ENCODE measurements around the gene PRDX2. TPM values are rescaled to one million over a fixed set of nuclear protein-coding genes. Genes with fewer than 3 reads are reported as not detected.

Gene PRDX2
- polyA plus RNA-seq, 1 donor from 2014 or later: 882 TPM

- no peaks in the 10 kb centered on the region for H4K20me1 ChIP-seq (ENCODE audit: insufficient read depth)
- H3K9me3 ChIP-seq (ENCODE audit: low read length): no peaks in the 10 kb centered on the region
- no peak overlapping the region for H2AFZ ChIP-seq (ENCODE audit: low read depth, low read length)
- H3K9me2 ChIP-seq (ENCODE audit: insufficient read depth, low read length): no peaks in the 10 kb centered on the region
- peaks cover 11% of the 10 kb centered on the region for H3K27me3 ChIP-seq (ENCODE audit: insufficient read depth, low read depth, low read length)
- peaks cover 19% of the 10 kb centered on the region for H3K79me2 ChIP-seq (replicated peaks; ENCODE audit: insufficient read depth, low read length)
- no peaks in the 10 kb centered on the region for H3K36me3 ChIP-seq (ENCODE audit: insufficient read depth, low read length)
- H3K4me2 ChIP-seq (ENCODE audit: low read length): no peak overlapping the region
- TF ChIP-seq REST (IDR thresholded peaks at IDR 0.05; ENCODE audit: borderline replicate concordance) (no peak), POLR2AphosphoS5 (IDR thresholded peaks at IDR 0.05) (no peak)
- no peak overlapping the region for H3K27ac ChIP-seq (ENCODE audit: low read length)
- no peak overlapping the region for H3K9ac ChIP-seq (ENCODE audit: low read length)
- no peak overlapping the region for H3K4me3 ChIP-seq (ENCODE audit: low read length)
- no peaks in the 10 kb centered on the region for H3F3A ChIP-seq (ENCODE audit: insufficient read depth, low read length, poor library complexity, severe bottlenecking)
Measured at GRCh38 chr19:12797141-12797587, 4.4 kb downstream of the PRDX2 start.

GRCh38 chr19:12796146-12797071, 5.2 kb downstream of the PRDX2 start:
- Histone ChIP-seq H3K79me2 (replicated peaks; ENCODE audit: insufficient read depth, low read length) (peaks cover 18% of the 10 kb centered on the region), H3K9ac (ENCODE audit: low read length) (no peak overlapping the region), H3K36me3 (ENCODE audit: insufficient read depth, low read length) (no peaks in the 10 kb centered on the region), H3K4me2 (ENCODE audit: low read length) (no peak overlapping the region), H3K4me3 (ENCODE audit: low read length) (no peak overlapping the region), H3K9me2 (ENCODE audit: insufficient read depth, low read length) (no peaks in the 10 kb centered on the region), H3F3A (ENCODE audit: insufficient read depth, low read length, poor library complexity, severe bottlenecking) (no peaks in the 10 kb centered on the region), H2AFZ (ENCODE audit: low read depth, low read length) (no peak overlapping the region), H3K9me3 (ENCODE audit: low read length) (no peaks in the 10 kb centered on the region), H4K20me1 (ENCODE audit: insufficient read depth) (no peaks in the 10 kb centered on the region), H3K27me3 (ENCODE audit: insufficient read depth, low read depth, low read length) (peaks cover 18% of the 10 kb centered on the region), H3K27ac (ENCODE audit: low read length) (no peak overlapping the region)
- peak; percentile 92 for TF ChIP-seq SMC3 (conservative IDR thresholded peaks at IDR 0.05; ENCODE audit: poor library complexity)
- no peak for TF ChIP-seq EZH2 (IDR thresholded peaks at IDR 0.05; ENCODE audit: borderline replicate concordance, insufficient read depth, low read length, poor library complexity, severe bottlenecking)
- TF ChIP-seq, protein P1, sequence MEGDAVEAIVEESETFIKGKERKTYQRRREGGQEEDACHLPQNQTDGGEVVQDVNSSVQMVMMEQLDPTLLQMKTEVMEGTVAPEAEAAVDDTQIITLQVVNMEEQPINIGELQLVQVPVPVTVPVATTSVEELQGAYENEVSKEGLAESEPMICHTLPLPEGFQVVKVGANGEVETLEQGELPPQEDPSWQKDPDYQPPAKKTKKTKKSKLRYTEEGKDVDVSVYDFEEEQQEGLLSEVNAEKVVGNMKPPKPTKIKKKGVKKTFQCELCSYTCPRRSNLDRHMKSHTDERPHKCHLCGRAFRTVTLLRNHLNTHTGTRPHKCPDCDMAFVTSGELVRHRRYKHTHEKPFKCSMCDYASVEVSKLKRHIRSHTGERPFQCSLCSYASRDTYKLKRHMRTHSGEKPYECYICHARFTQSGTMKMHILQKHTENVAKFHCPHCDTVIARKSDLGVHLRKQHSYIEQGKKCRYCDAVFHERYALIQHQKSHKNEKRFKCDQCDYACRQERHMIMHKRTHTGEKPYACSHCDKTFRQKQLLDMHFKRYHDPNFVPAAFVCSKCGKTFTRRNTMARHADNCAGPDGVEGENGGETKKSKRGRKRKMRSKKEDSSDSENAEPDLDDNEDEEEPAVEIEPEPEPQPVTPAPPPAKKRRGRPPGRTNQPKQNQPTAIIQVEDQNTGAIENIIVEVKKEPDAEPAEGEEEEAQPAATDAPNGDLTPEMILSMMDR (IDR thresholded peaks at IDR 0.05; ENCODE audit: poor library complexity, severe bottlenecking): peak; percentile 96
- TF ChIP-seq RAD21 (conservative IDR thresholded peaks at IDR 0.05): peak; percentile 96
- TF ChIP-seq MXI1 (conservative IDR thresholded peaks at IDR 0.05; ENCODE audit: poor library complexity, severe bottlenecking): peak; percentile 51
- TF ChIP-seq EP300 (conservative IDR thresholded peaks at IDR 0.05; ENCODE audit: poor library complexity, severe bottlenecking): no peak
- no peak for TF ChIP-seq TAF1 (IDR thresholded peaks at IDR 0.05; ENCODE audit: low read depth)
- TF ChIP-seq POLR2AphosphoS5 (IDR thresholded peaks at IDR 0.05): peak; percentile 36
- TF ChIP-seq REST (IDR thresholded peaks at IDR 0.05; ENCODE audit: borderline replicate concordance): no peak
